NCI-H524 (cell line): ENCODE measurements around the gene GRM8.
"Not testable (repeated sequence)": the region's sequence is repeated elsewhere in the genome, so short reads cannot be mapped to it uniquely, and the experiment has no call there.

Experiments
- DNase-seq, 2 experiments: peaks; one replicate each; lab custom pipeline; 2025; lab: John Stamatoyannopoulos, UW

GRM8 gene

GRCh38 chr7:126908564-126908963 is 344.2 kb downstream of the GRM8 start:
- not testable (repeated sequence) for DNase-seq

GRCh38 chr7:126907657-126908056 is 345.1 kb downstream of the GRM8 start:
- not testable (repeated sequence) for DNase-seq

- not testable (repeated sequence) for DNase-seq
These were observed 347.5 kb downstream of the GRM8 start for GRCh38 chr7:126905255-126905654.

GRCh38 chr7:126901041-126901765 is 351.5 kb downstream of the GRM8 start:
- not testable (repeated sequence) for DNase-seq

GRCh38 chr7:126887980-126888379 is 364.8 kb downstream of the GRM8 start:
- not testable (repeated sequence) for DNase-seq

GRCh38 chr7:126887560-126887959 is 365.2 kb downstream of the GRM8 start:
- not testable (repeated sequence) for DNase-seq

GRCh38 chr7:126882730-126883129 is 370.0 kb downstream of the GRM8 start:
- not testable (repeated sequence) for DNase-seq

- DNase-seq: peak; percentile 12 to 51
These were observed 370.8 kb downstream of the GRM8 start for GRCh38 chr7:126881908-126882307.

- no peak for DNase-seq
These were observed 371.4 kb downstream of the GRM8 start for GRCh38 chr7:126881315-126881714.

- DNase-seq: not testable (repeated sequence)
These were observed 376.2 kb downstream of the GRM8 start for GRCh38 chr7:126876536-126876935.

- peak in 1 of 2 experiments; percentile 35 for DNase-seq
These were observed 395.9 kb downstream of the GRM8 start for GRCh38 chr7:126856691-126857291.

GRCh38 chr7:126845331-126845730 is 407.4 kb downstream of the GRM8 start:
- no peak for DNase-seq

GRCh38 chr7:126843883-126844282 is 408.9 kb downstream of the GRM8 start:
- no peak for DNase-seq

- no peak for DNase-seq
These were observed 409.4 kb downstream of the GRM8 start for GRCh38 chr7:126843336-126843735.

GRCh38 chr7:126842451-126842850 is 410.3 kb downstream of the GRM8 start:
- peak; percentile 64 to 85 for DNase-seq

GRCh38 chr7:126840869-126841268 is 411.9 kb downstream of the GRM8 start:
- peak; percentile 42 to 63 for DNase-seq

- DNase-seq: peak in 1 of 2 experiments; percentile 10
These were observed 413.1 kb downstream of the GRM8 start for GRCh38 chr7:126839624-126840023.

- DNase-seq: no peak
These were observed 414.5 kb downstream of the GRM8 start for GRCh38 chr7:126838194-126838593.

GRCh38 chr7:126831241-126831640 is 421.5 kb downstream of the GRM8 start:
- not testable (repeated sequence) for DNase-seq

- DNase-seq: no peak
These were observed 431.8 kb downstream of the GRM8 start for GRCh38 chr7:126820925-126821324.

- DNase-seq: no peak
These were observed 433.6 kb downstream of the GRM8 start for GRCh38 chr7:126819197-126819484.

GRCh38 chr7:126818393-126819196 is 434.1 kb downstream of the GRM8 start:
- no peak for DNase-seq

GRCh38 chr7:126809188-126809587 is 443.6 kb downstream of the GRM8 start:
- no peak for DNase-seq
